Sigmoid colon (tissue), 4 donors: Measurements from ENCODE around the gene GAL3ST2.

Source experiments
- CTCF ChIP-seq, 4 experiments: fragments of 450-650 bp in 3 of 4; fragments of 200-600 bp in 1 of 4; IDR thresholded peaks; one replicate each; pipeline ENCODE4 v1.5.1; 2016 to 2019; ENCODE audit warnings: antibody characterized with exemption in 4 of 4, mild to moderate bottlenecking in 3 of 4, moderate library complexity in 2 of 4
- EP300 ChIP-seq, 4 donors: sonication (generic); formaldehyde crosslinking; IDR thresholded peaks; one replicate each; pipeline ENCODE4 v1.6.1; 2017; ENCODE audit warnings: antibody characterized with exemption in 4 of 4
- POLR2A ChIP-seq, 2 donors: fragments of 450-650 bp; IDR thresholded peaks; one replicate each; pipeline ENCODE4 v1.6.1; 2016; ENCODE audit warnings: antibody characterized with exemption in 2 of 2, mild to moderate bottlenecking in 2 of 2, moderate library complexity in 2 of 2
- POLR2AphosphoS5 ChIP-seq, 4 donors: sonication (generic); formaldehyde crosslinking; IDR thresholded peaks; one replicate each; pipeline ENCODE4 v1.6.1; 2017; ENCODE audit warnings: antibody characterized with exemption in 4 of 4

GRCh38 chr2:241768850-241769249 is 7.8 kb upstream of the GAL3ST2 start:
- TF ChIP-seq POLR2A (IDR thresholded peaks at IDR 0.05) (no peak), CTCF (IDR thresholded peaks at IDR 0.05) (no peak), EP300 (IDR thresholded peaks at IDR 0.05) (no peak), POLR2AphosphoS5 (IDR thresholded peaks at IDR 0.05) (no peak)
